ENCODE measurements around the gene MACROH2A1. TPM values are rescaled to one million over a fixed set of nuclear protein-coding genes. Genes with fewer than 3 reads are reported as not detected.

The MACROH2A1 gene
- total RNA-seq, 1 experiment from 2014 or later = 236 TPM

DNA sequence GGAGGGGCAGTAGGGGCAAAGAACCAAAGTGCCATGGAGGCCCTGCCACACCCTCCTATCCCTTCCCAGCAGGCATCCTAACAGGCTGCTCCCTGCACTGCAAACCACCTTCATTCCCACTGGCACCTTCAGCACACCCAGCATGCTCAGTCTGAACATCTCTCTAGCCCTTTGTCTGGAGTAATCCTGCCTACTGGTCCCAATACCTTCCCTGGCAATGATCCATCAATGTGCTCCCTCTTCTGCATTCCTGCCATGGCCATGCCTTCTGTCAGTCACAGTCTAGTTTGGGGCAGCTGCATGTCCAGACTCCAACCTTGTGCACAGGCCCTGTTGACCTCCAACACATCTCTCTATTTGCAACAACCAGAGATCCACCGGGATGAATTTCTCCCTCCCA is 4.9 kb downstream of the MACROH2A1 start:
- TF ChIP-seq, protein P1, sequence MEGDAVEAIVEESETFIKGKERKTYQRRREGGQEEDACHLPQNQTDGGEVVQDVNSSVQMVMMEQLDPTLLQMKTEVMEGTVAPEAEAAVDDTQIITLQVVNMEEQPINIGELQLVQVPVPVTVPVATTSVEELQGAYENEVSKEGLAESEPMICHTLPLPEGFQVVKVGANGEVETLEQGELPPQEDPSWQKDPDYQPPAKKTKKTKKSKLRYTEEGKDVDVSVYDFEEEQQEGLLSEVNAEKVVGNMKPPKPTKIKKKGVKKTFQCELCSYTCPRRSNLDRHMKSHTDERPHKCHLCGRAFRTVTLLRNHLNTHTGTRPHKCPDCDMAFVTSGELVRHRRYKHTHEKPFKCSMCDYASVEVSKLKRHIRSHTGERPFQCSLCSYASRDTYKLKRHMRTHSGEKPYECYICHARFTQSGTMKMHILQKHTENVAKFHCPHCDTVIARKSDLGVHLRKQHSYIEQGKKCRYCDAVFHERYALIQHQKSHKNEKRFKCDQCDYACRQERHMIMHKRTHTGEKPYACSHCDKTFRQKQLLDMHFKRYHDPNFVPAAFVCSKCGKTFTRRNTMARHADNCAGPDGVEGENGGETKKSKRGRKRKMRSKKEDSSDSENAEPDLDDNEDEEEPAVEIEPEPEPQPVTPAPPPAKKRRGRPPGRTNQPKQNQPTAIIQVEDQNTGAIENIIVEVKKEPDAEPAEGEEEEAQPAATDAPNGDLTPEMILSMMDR (IDR thresholded peaks at IDR 0.05; ENCODE audit: insufficient read depth in 1 of 2, low read depth in 1 of 2, low read length in 1 of 2, severe bottlenecking in 1 of 2, unreplicated experiment in 1 of 2) = no peak
- Mint-ChIP-seq H3K4me1 (ENCODE audit: low read depth, unreplicated experiment) (peaks cover 17% of the 10 kb centered on the region), H3K36me3 (ENCODE audit: insufficient read depth, unreplicated experiment) (peaks cover 30% of the 10 kb centered on the region), H3K27me3 (ENCODE audit: insufficient read depth, unreplicated experiment) (no peaks in the 10 kb centered on the region), H3K9me3 (ENCODE audit: unreplicated experiment) (no peaks in the 10 kb centered on the region), H3K27ac (ENCODE audit: unreplicated experiment) (peak overlapping the region; percentile 53), H3K4me3 (ENCODE audit: unreplicated experiment) (no peak overlapping the region)
- intact Hi-C loops (cut with micrococcal nuclease; ENCODE audit: unreplicated experiment) = no loop called here
- DNase-seq = no peak
- POLR2A ChIA-PET = no interaction called here
- Histone ChIP-seq H3K36me3 (ENCODE audit: control insufficient read depth, insufficient read depth, low read length) (no peaks in the 10 kb centered on the region), H3K27me3 (replicated peaks; ENCODE audit: control insufficient read depth, insufficient read depth, low read length) (no peaks in the 10 kb centered on the region), H3K9me3 (no peaks in the 10 kb centered on the region), H3K4me1 (peaks cover 15% of the 10 kb centered on the region), H3K4me3 (ENCODE audit: low read depth, low read length) (no peak overlapping the region)
- CTCF ChIA-PET = no interaction called here
- no TSS peak for BruUV-seq (replicated peaks)

DNA sequence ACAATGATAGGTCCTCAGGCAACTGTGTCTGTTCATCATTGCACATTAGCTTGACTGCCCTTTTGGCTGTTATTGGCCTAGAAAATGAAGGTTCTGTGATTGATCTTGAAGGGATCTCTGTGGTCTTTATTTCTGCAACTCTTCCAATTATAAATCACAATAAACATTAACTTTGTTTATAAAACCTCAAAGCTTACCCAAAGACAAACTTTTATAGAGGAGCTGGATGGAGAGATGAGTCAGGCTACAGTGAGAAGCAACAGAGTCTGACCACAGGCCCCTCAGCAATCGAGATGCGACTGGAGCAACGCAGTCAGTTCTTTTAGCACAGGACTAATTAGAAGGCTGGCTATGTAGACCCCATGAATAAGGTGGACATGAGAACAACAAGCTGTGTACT is 5.3 kb downstream of the MACROH2A1 start:
- peaks cover 17% of the 10 kb centered on the region for H3K4me1 Mint-ChIP-seq (ENCODE audit: low read depth, unreplicated experiment)

DNA sequence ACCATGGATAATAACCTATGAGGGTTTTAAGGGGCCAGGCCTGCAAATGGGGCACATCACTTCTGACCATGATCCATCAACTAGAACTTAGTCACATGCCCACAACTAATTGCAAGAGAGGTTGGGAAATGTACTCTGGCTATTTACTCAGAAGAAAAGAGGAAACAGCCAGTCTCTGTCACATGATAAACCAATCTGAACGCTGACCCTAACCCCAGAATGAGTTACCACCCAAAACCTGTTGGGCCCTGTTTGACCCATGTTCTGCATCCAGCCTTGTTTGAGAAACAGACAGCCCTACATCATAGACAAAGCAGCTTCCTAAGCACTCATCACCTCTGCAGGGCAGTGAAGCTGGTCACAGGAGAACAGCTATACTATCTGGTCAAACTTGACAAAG is 5.8 kb downstream of the MACROH2A1 start:
- no peak for DNase-seq
- Histone ChIP-seq H3K4me3 (ENCODE audit: low read depth, low read length) (no peak overlapping the region), H3K36me3 (ENCODE audit: control insufficient read depth, insufficient read depth, low read length) (no peaks in the 10 kb centered on the region), H3K9me3 (no peaks in the 10 kb centered on the region), H3K4me1 (peaks cover 15% of the 10 kb centered on the region), H3K27me3 (replicated peaks; ENCODE audit: control insufficient read depth, insufficient read depth, low read length) (no peaks in the 10 kb centered on the region)
- no TSS peak for BruUV-seq (replicated peaks)
- peaks cover 35% of the 10 kb centered on the region for H3K36me3 Mint-ChIP-seq (ENCODE audit: insufficient read depth, unreplicated experiment)
- intact Hi-C loops (cut with micrococcal nuclease; ENCODE audit: unreplicated experiment) = no loop called here
- ChIA-PET CTCF (no interaction called here), POLR2A (no interaction called here)
- no peak overlapping the region for H3K4me3 Mint-ChIP-seq (ENCODE audit: unreplicated experiment)
- no peaks in the 10 kb centered on the region for H3K27me3 Mint-ChIP-seq (ENCODE audit: insufficient read depth, unreplicated experiment)
- TF ChIP-seq, protein P1 (IDR thresholded peaks at IDR 0.05; ENCODE audit: insufficient read depth in 1 of 2, low read depth in 1 of 2, low read length in 1 of 2, severe bottlenecking in 1 of 2, unreplicated experiment in 1 of 2) = no peak
- no peak overlapping the region for H3K27ac Mint-ChIP-seq (ENCODE audit: unreplicated experiment)
- no peaks in the 10 kb centered on the region for H3K9me3 Mint-ChIP-seq (ENCODE audit: unreplicated experiment)
- peaks cover 17% of the 10 kb centered on the region for H3K4me1 Mint-ChIP-seq (ENCODE audit: low read depth, unreplicated experiment)

More for the DNA sequence above, 5.3 kb downstream of the MACROH2A1 start:
- Mint-ChIP-seq H3K27ac (ENCODE audit: unreplicated experiment) (peak overlapping the region; percentile 53), H3K9me3 (ENCODE audit: unreplicated experiment) (no peaks in the 10 kb centered on the region), H3K36me3 (ENCODE audit: insufficient read depth, unreplicated experiment) (peaks cover 34% of the 10 kb centered on the region), H3K27me3 (ENCODE audit: insufficient read depth, unreplicated experiment) (no peaks in the 10 kb centered on the region), H3K4me3 (ENCODE audit: unreplicated experiment) (no peak overlapping the region)
- ChIA-PET CTCF (no interaction called here), POLR2A (no interaction called here)
- H3K4me1 ChIP-seq = peaks cover 15% of the 10 kb centered on the region
- intact Hi-C loops (cut with micrococcal nuclease; ENCODE audit: unreplicated experiment) = no loop called here
- BruUV-seq (replicated peaks) = no TSS peak
- no peaks in the 10 kb centered on the region for H3K27me3 ChIP-seq (replicated peaks; ENCODE audit: control insufficient read depth, insufficient read depth, low read length)
- DNase-seq = no peak
- H3K36me3 ChIP-seq (ENCODE audit: control insufficient read depth, insufficient read depth, low read length) = no peaks in the 10 kb centered on the region
- TF ChIP-seq, protein P1 (IDR thresholded peaks at IDR 0.05; ENCODE audit: insufficient read depth in 1 of 2, low read depth in 1 of 2, low read length in 1 of 2, severe bottlenecking in 1 of 2, unreplicated experiment in 1 of 2) = no peak
- no peaks in the 10 kb centered on the region for H3K9me3 ChIP-seq
- H3K4me3 ChIP-seq (ENCODE audit: low read depth, low read length) = no peak overlapping the region

All from Caco-2 (cell line).